HEK293 (cell line): Measurements from ENCODE around the gene TMEM214.

ENCODE experiments used
- CTCF ChIA-PET: fragments of 350-600 bp; formaldehyde crosslinking; extraction: SDS; loops from one replicate; lab custom pipeline; 2021; ENCODE audit warnings: antibody characterized with exemption; lab: Yijun Ruan, JAX
- POLR2A ChIA-PET: fragments of 300-600 bp; formaldehyde crosslinking; extraction: SDS; loops from one replicate; lab custom pipeline; 2020; ENCODE audit warnings: antibody characterized with exemption, inconsistent platforms; lab: Yijun Ruan, JAX
- H3K27ac ChIP-seq: fragments of 200-500 bp; sonication (Bioruptor generic); 2 replicates; pipeline ENCODE4 v1.5.1; 2014; ENCODE audit warnings: low read depth, low read length, control low read depth, inconsistent platforms; ENCODE audit errors: extremely low read depth
- H3K36me3 ChIP-seq, 2 experiments: fragments of 200-500 bp in 1 of 2; sonication (Bioruptor generic) in 1 of 2; 1 replicate in 1 of 2; 2 replicates in 1 of 2; pipeline ENCODE4 v1.5.1; 2014 to 2017; ENCODE audit warnings: inconsistent platforms in 2 of 2, low read length in 2 of 2; ENCODE audit not compliant: control insufficient read depth in 2 of 2, insufficient read depth in 1 of 2
- H3K4me1 ChIP-seq: fragments of 200-500 bp; sonication (Bioruptor generic); 2 replicates; pipeline ENCODE4 v1.5.1; 2014; ENCODE audit warnings: mild to moderate bottlenecking, low read length, inconsistent platforms; ENCODE audit not compliant: control insufficient read depth, insufficient read depth
- H3K4me3 ChIP-seq: 2 replicates; pipeline ENCODE4 v1.5.1; 2011; ENCODE audit warnings: low read depth, mild to moderate bottlenecking, control low read depth, low read length, moderate library complexity
- H3K9me3 ChIP-seq: fragments of 200-500 bp; sonication (Bioruptor generic); 2 replicates; pipeline ENCODE4 v1.5.1; 2014; ENCODE audit warnings: low read depth, low read length, inconsistent platforms; ENCODE audit not compliant: control insufficient read depth, insufficient read depth
- AEBP2 ChIP-seq: fragments of 450-650 bp; formaldehyde crosslinking; IDR thresholded peaks from 2 replicates; pipeline ENCODE4 v1.5.1; 2016; ENCODE audit warnings: missing biosample characterization, missing genetic modification characterization, borderline replicate concordance
- MZF1 ChIP-seq: fragments of 450-650 bp; formaldehyde crosslinking; IDR thresholded peaks from 2 replicates; pipeline ENCODE4 v1.5.1; 2017; ENCODE audit warnings: missing biosample characterization, missing genetic modification characterization, borderline replicate concordance
- OSR2 ChIP-seq: fragments of 450-650 bp; formaldehyde crosslinking; IDR thresholded peaks from 2 replicates; pipeline ENCODE4 v1.5.1; 2016; ENCODE audit warnings: missing biosample characterization, missing genetic modification characterization
- ZBTB17 ChIP-seq: fragments of 450-650 bp; formaldehyde crosslinking; IDR thresholded peaks from 2 replicates; pipeline ENCODE4 v1.5.1; 2016; ENCODE audit warnings: missing biosample characterization, missing genetic modification characterization
- ZIC2 ChIP-seq: fragments of 450-650 bp; formaldehyde crosslinking; IDR thresholded peaks from 2 replicates; pipeline ENCODE4 v1.5.1; 2016; ENCODE audit warnings: missing biosample characterization, missing genetic modification characterization
- ZNF138 ChIP-seq: fragments of 450-650 bp; formaldehyde crosslinking; IDR thresholded peaks from 2 replicates; pipeline ENCODE4 v1.5.1; 2016; ENCODE audit warnings: missing biosample characterization, missing genetic modification characterization, borderline replicate concordance
- ZNF221 ChIP-seq: fragments of 450-650 bp; formaldehyde crosslinking; IDR thresholded peaks from 2 replicates; pipeline ENCODE4 v1.5.1; 2017; ENCODE audit warnings: missing biosample characterization, missing genetic modification characterization, borderline replicate concordance
- ZNF248 ChIP-seq: fragments of 450-650 bp; formaldehyde crosslinking; IDR thresholded peaks from 2 replicates; pipeline ENCODE4 v1.5.1; 2017; ENCODE audit warnings: missing biosample characterization, missing genetic modification characterization
- ZNF37A ChIP-seq: fragments of 450-650 bp; IDR thresholded peaks from 2 replicates; pipeline ENCODE4 v1.5.1; 2018; ENCODE audit warnings: missing biosample characterization, missing genetic modification characterization
- ZNF404 ChIP-seq: fragments of 450-650 bp; formaldehyde crosslinking; IDR thresholded peaks from 2 replicates; pipeline ENCODE4 v1.5.1; 2017; ENCODE audit warnings: missing biosample characterization, missing genetic modification characterization
- ZNF571 ChIP-seq: fragments of 450-650 bp; formaldehyde crosslinking; IDR thresholded peaks from 2 replicates; pipeline ENCODE4 v1.5.0; 2017; ENCODE audit warnings: missing biosample characterization, missing genetic modification characterization
- ZNF596 ChIP-seq: fragments of 450-650 bp; IDR thresholded peaks from 2 replicates; pipeline ENCODE4 v1.5.0; 2018; ENCODE audit warnings: missing biosample characterization, mild to moderate bottlenecking, missing genetic modification characterization, moderate library complexity
- ZNF600 ChIP-seq: fragments of 450-650 bp; formaldehyde crosslinking; IDR thresholded peaks from 2 replicates; pipeline ENCODE4 v1.5.1; 2016; ENCODE audit warnings: missing biosample characterization, missing genetic modification characterization
- ZNF610 ChIP-seq: fragments of 450-650 bp; formaldehyde crosslinking; IDR thresholded peaks from 2 replicates; pipeline ENCODE4 v1.5.1; 2016; ENCODE audit warnings: missing biosample characterization, missing genetic modification characterization, borderline replicate concordance
- ZNF76 ChIP-seq: fragments of 450-650 bp; formaldehyde crosslinking; IDR thresholded peaks from 2 replicates; pipeline ENCODE4; 2016; ENCODE audit warnings: low read depth, missing biosample characterization, missing genetic modification characterization, borderline replicate concordance
- ZNF768 ChIP-seq: fragments of 450-650 bp; formaldehyde crosslinking; IDR thresholded peaks from 2 replicates; pipeline ENCODE4 v1.5.1; 2018; ENCODE audit warnings: missing biosample characterization, mild to moderate bottlenecking, missing genetic modification characterization
- ZNF791 ChIP-seq: fragments of 450-650 bp; formaldehyde crosslinking; IDR thresholded peaks from 2 replicates; pipeline ENCODE4 v1.5.1; 2016; ENCODE audit warnings: missing biosample characterization, missing genetic modification characterization
- ZXDB ChIP-seq: fragments of 450-650 bp; formaldehyde crosslinking; IDR thresholded peaks from 2 replicates; pipeline ENCODE4 v1.5.1; 2016; ENCODE audit warnings: missing biosample characterization, missing genetic modification characterization
- TF ChIP-seq, protein P1 (sequence below): fragments of 450-650 bp; formaldehyde crosslinking; IDR thresholded peaks from 2 replicates; pipeline ENCODE4 v1.5.1; 2016; ENCODE audit warnings: missing biosample characterization, missing genetic modification characterization, borderline replicate concordance
- TF ChIP-seq, protein P2 (sequence below): fragments of 450-650 bp; formaldehyde crosslinking; IDR thresholded peaks from 2 replicates; pipeline ENCODE4 v1.5.1; 2016; ENCODE audit warnings: missing biosample characterization, missing genetic modification characterization, borderline replicate concordance

Gene TMEM214

DNA sequence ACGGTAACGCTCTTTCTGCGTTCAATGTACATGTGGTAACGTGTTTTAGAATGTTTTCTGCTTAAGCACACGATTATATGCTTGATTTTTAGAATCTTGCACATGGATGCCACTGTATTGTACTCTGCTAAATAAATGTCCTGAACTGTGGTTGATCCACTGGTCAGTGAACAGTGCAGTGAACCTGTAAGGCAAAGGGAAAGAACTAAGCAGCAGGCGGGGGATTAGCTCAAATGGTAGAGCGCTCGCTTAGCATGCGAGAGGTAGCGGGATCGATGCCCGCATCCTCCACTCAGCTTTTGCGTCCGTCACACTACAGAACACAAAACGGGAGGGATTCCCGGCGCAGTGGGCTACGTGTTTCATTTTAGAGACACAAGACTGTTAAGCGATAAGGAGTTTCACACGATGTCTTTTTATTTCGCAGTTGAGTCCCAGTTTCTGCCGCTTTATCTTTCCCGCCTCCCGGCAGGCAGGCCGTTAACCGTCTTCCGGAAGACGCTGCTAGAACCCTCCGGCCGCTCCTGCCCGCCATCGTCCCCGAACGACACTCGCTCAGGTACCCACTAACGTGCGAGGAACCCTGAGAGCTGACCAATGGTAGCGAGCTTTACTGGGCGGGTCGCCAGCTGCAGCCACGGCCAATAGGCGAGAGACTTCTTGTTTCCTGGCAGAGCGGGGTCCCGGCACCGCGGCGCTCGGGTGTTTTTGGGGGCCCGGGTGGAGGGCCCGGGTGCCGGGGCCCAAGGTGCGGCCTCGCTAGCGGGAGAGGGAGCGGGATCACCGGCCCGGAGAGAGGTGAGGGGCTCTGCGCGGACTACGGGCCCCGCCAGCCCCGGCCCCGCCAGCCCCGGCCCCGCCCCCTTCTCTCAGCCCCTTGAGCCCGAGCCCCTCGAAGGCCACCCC, 18.5 kb downstream of the TMEM214 start, which contains the start of gene AGBL5 (continued):
- TF ChIP-seq ZXDB (tag by site-specific recombination) (peak; percentile 86), ZNF76 (peak; percentile 15; the same call in 1 of the 2 replicates), ZNF37A (tag by site-specific recombination) (no peak), ZNF571 (no peak), ZIC2 (tag by site-specific recombination) (no peak)
- TF ChIP-seq, protein P1, sequence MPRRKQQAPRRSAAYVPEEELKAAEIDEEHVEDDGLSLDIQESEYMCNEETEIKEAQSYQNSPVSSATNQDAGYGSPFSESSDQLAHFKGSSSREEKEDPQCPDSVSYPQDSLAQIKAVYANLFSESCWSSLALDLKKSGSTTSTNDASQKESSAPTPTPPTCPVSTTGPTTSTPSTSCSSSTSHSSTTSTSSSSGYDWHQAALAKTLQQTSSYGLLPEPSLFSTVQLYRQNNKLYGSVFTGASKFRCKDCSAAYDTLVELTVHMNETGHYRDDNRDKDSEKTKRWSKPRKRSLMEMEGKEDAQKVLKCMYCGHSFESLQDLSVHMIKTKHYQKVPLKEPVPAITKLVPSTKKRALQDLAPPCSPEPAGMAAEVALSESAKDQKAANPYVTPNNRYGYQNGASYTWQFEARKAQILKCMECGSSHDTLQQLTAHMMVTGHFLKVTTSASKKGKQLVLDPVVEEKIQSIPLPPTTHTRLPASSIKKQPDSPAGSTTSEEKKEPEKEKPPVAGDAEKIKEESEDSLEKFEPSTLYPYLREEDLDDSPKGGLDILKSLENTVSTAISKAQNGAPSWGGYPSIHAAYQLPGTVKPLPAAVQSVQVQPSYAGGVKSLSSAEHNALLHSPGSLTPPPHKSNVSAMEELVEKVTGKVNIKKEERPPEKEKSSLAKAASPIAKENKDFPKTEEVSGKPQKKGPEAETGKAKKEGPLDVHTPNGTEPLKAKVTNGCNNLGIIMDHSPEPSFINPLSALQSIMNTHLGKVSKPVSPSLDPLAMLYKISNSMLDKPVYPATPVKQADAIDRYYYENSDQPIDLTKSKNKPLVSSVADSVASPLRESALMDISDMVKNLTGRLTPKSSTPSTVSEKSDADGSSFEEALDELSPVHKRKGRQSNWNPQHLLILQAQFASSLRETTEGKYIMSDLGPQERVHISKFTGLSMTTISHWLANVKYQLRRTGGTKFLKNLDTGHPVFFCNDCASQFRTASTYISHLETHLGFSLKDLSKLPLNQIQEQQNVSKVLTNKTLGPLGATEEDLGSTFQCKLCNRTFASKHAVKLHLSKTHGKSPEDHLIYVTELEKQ (tag by site-specific recombination), result 0 out of 2 replicates have a peak, but pooled peaks have one; percentile 19

- Histone ChIP-seq H3K27ac (peak overlapping the region; percentile 73; the same call in 1 of the 2 replicates), H3K36me3 (peaks cover 10 to 44% of the 10 kb centered on the region in 2 experiments), H3K4me1 (peaks cover 4% of the 10 kb centered on the region), H3K4me3 (peak overlapping the region; percentile 82), H3K9me3 (no peaks in the 10 kb centered on the region)
- CTCF ChIA-PET, result interaction anchor here (0.7 to 2.0 kb wide), 4 partner anchors 21 to 251 kb away, joined by 3 to 7 read pairs (median 3); no protein-coding TSS in a partner anchor
- TF ChIP-seq ZNF248 (tag by site-specific recombination) (no peak), ZNF404 (tag by site-specific recombination) (no peak), ZNF600 (tag by site-specific recombination) (peak; percentile 85), ZNF221 (tag by site-specific recombination) (no peak), ZNF76 (no peak), ZNF138 (tag by site-specific recombination) (no peak), MZF1 (tag by site-specific recombination) (no peak), ZNF791 (no peak), ZBTB17 (peak; percentile 97), ZNF610 (tag by site-specific recombination) (no peak)
- POLR2A ChIA-PET, result interaction anchor here (0.6 to 3.7 kb wide), 16 partner anchors 8 to 312 kb away, joined by 3 to 61 read pairs (median 7); partner anchors contain the start of genes KHK, OST4 and TMEM214
Observed at GRCh38 chr2:27051902-27052645, 19.3 kb downstream of the TMEM214 start.

- POLR2A ChIA-PET, result no interaction called here
- CTCF ChIA-PET, result interaction anchor here (0.9 to 2.0 kb wide), 2 partner anchors 20 to 28 kb away, joined by 3 to 7 read pairs; no protein-coding TSS in a partner anchor
- H3K27ac ChIP-seq, result no peak overlapping the region
- H3K36me3 ChIP-seq, result peaks cover 17 to 56% of the 10 kb centered on the region in 2 experiments
- H3K9me3 ChIP-seq, result no peaks in the 10 kb centered on the region
- H3K4me1 ChIP-seq, result peaks cover 4% of the 10 kb centered on the region
- H3K4me3 ChIP-seq, result no peak overlapping the region
- TF ChIP-seq AEBP2, result no peak
- TF ChIP-seq, protein P2, sequence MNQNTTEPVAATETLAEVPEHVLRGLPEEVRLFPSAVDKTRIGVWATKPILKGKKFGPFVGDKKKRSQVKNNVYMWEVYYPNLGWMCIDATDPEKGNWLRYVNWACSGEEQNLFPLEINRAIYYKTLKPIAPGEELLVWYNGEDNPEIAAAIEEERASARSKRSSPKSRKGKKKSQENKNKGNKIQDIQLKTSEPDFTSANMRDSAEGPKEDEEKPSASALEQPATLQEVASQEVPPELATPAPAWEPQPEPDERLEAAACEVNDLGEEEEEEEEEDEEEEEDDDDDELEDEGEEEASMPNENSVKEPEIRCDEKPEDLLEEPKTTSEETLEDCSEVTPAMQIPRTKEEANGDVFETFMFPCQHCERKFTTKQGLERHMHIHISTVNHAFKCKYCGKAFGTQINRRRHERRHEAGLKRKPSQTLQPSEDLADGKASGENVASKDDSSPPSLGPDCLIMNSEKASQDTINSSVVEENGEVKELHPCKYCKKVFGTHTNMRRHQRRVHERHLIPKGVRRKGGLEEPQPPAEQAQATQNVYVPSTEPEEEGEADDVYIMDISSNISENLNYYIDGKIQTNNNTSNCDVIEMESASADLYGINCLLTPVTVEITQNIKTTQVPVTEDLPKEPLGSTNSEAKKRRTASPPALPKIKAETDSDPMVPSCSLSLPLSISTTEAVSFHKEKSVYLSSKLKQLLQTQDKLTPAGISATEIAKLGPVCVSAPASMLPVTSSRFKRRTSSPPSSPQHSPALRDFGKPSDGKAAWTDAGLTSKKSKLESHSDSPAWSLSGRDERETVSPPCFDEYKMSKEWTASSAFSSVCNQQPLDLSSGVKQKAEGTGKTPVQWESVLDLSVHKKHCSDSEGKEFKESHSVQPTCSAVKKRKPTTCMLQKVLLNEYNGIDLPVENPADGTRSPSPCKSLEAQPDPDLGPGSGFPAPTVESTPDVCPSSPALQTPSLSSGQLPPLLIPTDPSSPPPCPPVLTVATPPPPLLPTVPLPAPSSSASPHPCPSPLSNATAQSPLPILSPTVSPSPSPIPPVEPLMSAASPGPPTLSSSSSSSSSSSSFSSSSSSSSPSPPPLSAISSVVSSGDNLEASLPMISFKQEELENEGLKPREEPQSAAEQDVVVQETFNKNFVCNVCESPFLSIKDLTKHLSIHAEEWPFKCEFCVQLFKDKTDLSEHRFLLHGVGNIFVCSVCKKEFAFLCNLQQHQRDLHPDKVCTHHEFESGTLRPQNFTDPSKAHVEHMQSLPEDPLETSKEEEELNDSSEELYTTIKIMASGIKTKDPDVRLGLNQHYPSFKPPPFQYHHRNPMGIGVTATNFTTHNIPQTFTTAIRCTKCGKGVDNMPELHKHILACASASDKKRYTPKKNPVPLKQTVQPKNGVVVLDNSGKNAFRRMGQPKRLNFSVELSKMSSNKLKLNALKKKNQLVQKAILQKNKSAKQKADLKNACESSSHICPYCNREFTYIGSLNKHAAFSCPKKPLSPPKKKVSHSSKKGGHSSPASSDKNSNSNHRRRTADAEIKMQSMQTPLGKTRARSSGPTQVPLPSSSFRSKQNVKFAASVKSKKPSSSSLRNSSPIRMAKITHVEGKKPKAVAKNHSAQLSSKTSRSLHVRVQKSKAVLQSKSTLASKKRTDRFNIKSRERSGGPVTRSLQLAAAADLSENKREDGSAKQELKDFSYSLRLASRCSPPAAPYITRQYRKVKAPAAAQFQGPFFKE, result no peak
- TF ChIP-seq ZNF768 (tag by site-specific recombination), result no peak
- no peak for TF ChIP-seq OSR2 (tag by site-specific recombination)
- no peak for TF ChIP-seq ZNF596
Observed at GRCh38 chr2:27053321-27053720, 20.6 kb downstream of the TMEM214 start.
